ENCODE measurements around the gene FGD6.

DNA sequence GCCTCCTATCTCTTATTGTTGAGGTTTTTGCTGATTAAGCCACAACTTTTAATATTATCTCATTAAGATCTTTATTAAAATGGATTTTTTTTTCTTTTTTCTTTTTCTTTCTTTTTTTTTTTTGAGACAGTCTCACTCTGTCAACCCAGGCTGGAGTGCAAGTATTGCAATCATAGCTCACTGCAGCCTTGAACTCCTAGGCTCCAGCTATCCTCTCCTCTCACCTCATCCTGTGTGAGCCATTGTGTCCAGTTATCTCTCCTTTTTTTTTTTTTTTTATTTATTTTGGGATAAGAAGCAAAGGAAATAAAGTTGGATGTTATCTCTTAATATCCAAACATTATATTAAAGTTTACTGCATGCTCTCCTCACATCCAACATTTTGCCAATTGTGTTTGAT is 13.0 kb upstream of the FGD6 start:
- TF ChIP-seq, protein P1, sequence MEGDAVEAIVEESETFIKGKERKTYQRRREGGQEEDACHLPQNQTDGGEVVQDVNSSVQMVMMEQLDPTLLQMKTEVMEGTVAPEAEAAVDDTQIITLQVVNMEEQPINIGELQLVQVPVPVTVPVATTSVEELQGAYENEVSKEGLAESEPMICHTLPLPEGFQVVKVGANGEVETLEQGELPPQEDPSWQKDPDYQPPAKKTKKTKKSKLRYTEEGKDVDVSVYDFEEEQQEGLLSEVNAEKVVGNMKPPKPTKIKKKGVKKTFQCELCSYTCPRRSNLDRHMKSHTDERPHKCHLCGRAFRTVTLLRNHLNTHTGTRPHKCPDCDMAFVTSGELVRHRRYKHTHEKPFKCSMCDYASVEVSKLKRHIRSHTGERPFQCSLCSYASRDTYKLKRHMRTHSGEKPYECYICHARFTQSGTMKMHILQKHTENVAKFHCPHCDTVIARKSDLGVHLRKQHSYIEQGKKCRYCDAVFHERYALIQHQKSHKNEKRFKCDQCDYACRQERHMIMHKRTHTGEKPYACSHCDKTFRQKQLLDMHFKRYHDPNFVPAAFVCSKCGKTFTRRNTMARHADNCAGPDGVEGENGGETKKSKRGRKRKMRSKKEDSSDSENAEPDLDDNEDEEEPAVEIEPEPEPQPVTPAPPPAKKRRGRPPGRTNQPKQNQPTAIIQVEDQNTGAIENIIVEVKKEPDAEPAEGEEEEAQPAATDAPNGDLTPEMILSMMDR (optimal IDR thresholded peaks at IDR 0.05 in 1 of 3, IDR thresholded peaks at IDR 0.05 in 1 of 3, conservative IDR thresholded peaks at IDR 0.05 in 1 of 3; ENCODE audit: extremely low read depth in 1 of 3, insufficient read depth in 2 of 3, low read length in 3 of 3) = no peak
- no peak for TF ChIP-seq EZH2 (IDR thresholded peaks at IDR 0.05; ENCODE audit: low read length)

Data from keratinocyte (primary cell).